ENCODE results near the gene MED20. TPM values are rescaled to one million over a fixed set of nuclear protein-coding genes. Genes with fewer than 3 reads are reported as not detected.

Gene MED20
- total RNA-seq, 1 experiment from 2014 or later = 24.5 TPM

DNA sequence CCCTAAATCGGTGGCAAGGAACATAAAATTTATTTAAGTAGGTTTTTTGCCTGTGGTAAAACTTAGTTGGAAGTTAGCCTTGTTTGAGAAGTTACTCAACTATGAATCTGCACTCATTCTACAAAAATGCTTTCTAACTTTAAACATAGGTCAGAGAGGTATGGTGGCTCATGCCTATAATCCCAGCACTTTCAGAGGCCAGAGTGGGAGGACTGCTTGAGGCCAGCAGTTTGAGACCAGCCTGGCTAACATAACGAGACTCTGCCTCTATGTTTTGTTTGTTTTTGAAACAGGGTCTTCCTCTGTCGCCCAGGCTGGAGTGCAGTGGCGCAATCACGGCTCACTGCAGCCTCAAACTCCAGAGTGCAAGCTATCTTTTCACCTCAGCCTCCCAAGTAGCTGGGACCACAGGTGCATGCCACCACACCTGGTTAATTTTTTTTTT lies 42.0 kb downstream of the MED20 start:
- DNase-seq (ENCODE audit: low read depth, low spot score) (no peak), ATAC-seq (no peak; the same call in 1 of the 2 replicates)
- BruUV-seq (replicated peaks) = no TSS peak
- Histone ChIP-seq H3K9me3 (ENCODE audit: control insufficient read depth, insufficient read depth, low read depth, low read length) (no peaks in the 10 kb centered on the region), H3K27ac (ENCODE audit: low read length) (no peak overlapping the region), H3K27me3 (ENCODE audit: control insufficient read depth, insufficient read depth, low read length) (no peaks in the 10 kb centered on the region), H3K4me1 (ENCODE audit: control insufficient read depth, insufficient read depth, low read length) (peaks cover 3% of the 10 kb centered on the region; the same call in 1 of the 2 replicates), H3K4me3 (ENCODE audit: low read depth in 2 of 2, low read length in 2 of 2) (no peak overlapping the region), H3K36me3 (ENCODE audit: control insufficient read depth, insufficient read depth, low read length) (no peaks in the 10 kb centered on the region)
- CTCF ChIA-PET = no interaction called here
- POLR2A ChIA-PET = no interaction called here
- TF ChIP-seq, protein P1, sequence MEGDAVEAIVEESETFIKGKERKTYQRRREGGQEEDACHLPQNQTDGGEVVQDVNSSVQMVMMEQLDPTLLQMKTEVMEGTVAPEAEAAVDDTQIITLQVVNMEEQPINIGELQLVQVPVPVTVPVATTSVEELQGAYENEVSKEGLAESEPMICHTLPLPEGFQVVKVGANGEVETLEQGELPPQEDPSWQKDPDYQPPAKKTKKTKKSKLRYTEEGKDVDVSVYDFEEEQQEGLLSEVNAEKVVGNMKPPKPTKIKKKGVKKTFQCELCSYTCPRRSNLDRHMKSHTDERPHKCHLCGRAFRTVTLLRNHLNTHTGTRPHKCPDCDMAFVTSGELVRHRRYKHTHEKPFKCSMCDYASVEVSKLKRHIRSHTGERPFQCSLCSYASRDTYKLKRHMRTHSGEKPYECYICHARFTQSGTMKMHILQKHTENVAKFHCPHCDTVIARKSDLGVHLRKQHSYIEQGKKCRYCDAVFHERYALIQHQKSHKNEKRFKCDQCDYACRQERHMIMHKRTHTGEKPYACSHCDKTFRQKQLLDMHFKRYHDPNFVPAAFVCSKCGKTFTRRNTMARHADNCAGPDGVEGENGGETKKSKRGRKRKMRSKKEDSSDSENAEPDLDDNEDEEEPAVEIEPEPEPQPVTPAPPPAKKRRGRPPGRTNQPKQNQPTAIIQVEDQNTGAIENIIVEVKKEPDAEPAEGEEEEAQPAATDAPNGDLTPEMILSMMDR (IDR thresholded peaks at IDR 0.05) = no peak
- no peak for TF ChIP-seq TCF7L2 (IDR thresholded peaks at IDR 0.05; ENCODE audit: low read depth, low read length)
- TF ChIP-seq POLR2AphosphoS5 (IDR thresholded peaks at IDR 0.05; ENCODE audit: low read depth, low read length) = no peak
- TF ChIP-seq SIN3A (IDR thresholded peaks at IDR 0.05; ENCODE audit: borderline replicate concordance, insufficient read depth, low read depth, low read length) = no peak
- TF ChIP-seq, protein P2, sequence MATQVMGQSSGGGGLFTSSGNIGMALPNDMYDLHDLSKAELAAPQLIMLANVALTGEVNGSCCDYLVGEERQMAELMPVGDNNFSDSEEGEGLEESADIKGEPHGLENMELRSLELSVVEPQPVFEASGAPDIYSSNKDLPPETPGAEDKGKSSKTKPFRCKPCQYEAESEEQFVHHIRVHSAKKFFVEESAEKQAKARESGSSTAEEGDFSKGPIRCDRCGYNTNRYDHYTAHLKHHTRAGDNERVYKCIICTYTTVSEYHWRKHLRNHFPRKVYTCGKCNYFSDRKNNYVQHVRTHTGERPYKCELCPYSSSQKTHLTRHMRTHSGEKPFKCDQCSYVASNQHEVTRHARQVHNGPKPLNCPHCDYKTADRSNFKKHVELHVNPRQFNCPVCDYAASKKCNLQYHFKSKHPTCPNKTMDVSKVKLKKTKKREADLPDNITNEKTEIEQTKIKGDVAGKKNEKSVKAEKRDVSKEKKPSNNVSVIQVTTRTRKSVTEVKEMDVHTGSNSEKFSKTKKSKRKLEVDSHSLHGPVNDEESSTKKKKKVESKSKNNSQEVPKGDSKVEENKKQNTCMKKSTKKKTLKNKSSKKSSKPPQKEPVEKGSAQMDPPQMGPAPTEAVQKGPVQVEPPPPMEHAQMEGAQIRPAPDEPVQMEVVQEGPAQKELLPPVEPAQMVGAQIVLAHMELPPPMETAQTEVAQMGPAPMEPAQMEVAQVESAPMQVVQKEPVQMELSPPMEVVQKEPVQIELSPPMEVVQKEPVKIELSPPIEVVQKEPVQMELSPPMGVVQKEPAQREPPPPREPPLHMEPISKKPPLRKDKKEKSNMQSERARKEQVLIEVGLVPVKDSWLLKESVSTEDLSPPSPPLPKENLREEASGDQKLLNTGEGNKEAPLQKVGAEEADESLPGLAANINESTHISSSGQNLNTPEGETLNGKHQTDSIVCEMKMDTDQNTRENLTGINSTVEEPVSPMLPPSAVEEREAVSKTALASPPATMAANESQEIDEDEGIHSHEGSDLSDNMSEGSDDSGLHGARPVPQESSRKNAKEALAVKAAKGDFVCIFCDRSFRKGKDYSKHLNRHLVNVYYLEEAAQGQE (IDR thresholded peaks at IDR 0.05; ENCODE audit: insufficient read depth in 1 of 2, low read depth in 2 of 2, low read length in 1 of 2) = no peak
- in situ Hi-C loops (cut with HindIII; ENCODE audit: low pct_unique_long_range_greater_than_20kb, low sequenced_read_pairs) (no loop called here), intact Hi-C loops (cut with micrococcal nuclease; ENCODE audit: unreplicated experiment) (no loop called here)

DNA sequence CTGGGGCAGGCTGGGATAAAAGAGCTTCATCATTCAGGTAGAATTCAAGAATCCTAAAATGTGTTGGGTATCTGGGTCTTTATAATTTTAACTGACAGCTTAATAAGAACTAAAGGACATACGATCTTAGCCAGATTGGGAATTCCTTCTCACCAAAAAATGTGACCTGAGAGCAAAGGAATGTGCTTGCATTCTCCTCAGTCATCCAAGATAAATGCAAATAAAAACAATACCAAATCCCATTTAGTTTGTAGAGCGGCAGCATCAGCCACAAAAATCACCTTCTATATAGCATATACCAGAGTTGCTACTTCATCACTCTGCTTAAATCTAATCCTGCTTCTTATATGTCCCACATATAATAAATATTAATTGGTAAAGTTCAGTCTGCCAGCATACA lies 42.7 kb downstream of the MED20 start:
- in situ Hi-C loops (cut with HindIII; ENCODE audit: low pct_unique_long_range_greater_than_20kb, low sequenced_read_pairs) = no loop called here
- ChIA-PET CTCF (no interaction called here), POLR2A (interaction anchor here (0.7 kb wide), 1 partner anchor 18 kb away, joined by 3 read pairs; no protein-coding TSS in a partner anchor)
- ATAC-seq = 0 out of 2 replicates have a peak, but pooled peaks have one; percentile 42
- intact Hi-C loops (cut with micrococcal nuclease; ENCODE audit: unreplicated experiment) = no loop called here
- H3K27ac ChIP-seq (ENCODE audit: low read length) = no peak overlapping the region
- BruUV-seq (replicated peaks) = no TSS peak
- H3K36me3 ChIP-seq (ENCODE audit: control insufficient read depth, insufficient read depth, low read length) = no peaks in the 10 kb centered on the region
- H3K4me1 ChIP-seq (ENCODE audit: control insufficient read depth, insufficient read depth, low read length) = peaks cover 3% of the 10 kb centered on the region; the same call in 1 of the 2 replicates
- DNase-seq (ENCODE audit: low read depth, low spot score) = no peak
- H3K4me3 ChIP-seq (ENCODE audit: low read depth in 2 of 2, low read length in 2 of 2) = no peak overlapping the region
- no peaks in the 10 kb centered on the region for H3K9me3 ChIP-seq (ENCODE audit: control insufficient read depth, insufficient read depth, low read depth, low read length)
- TF ChIP-seq, protein P2 (IDR thresholded peaks at IDR 0.05; ENCODE audit: insufficient read depth in 1 of 2, low read depth in 2 of 2, low read length in 1 of 2) = no peak
- TF ChIP-seq TCF7L2 (IDR thresholded peaks at IDR 0.05; ENCODE audit: low read depth, low read length) = no peak
- TF ChIP-seq SIN3A (IDR thresholded peaks at IDR 0.05; ENCODE audit: borderline replicate concordance, insufficient read depth, low read depth, low read length) = no peak
- TF ChIP-seq, protein P1 (IDR thresholded peaks at IDR 0.05) = no peak
- no peak for TF ChIP-seq POLR2AphosphoS5 (IDR thresholded peaks at IDR 0.05; ENCODE audit: low read depth, low read length)
- H3K27me3 ChIP-seq (ENCODE audit: control insufficient read depth, insufficient read depth, low read length) = no peaks in the 10 kb centered on the region

Measured in Panc1 (cell line).